Measurements from ENCODE around the gene HLA-F.

HLA-F gene

GRCh38 chr6:29749668-29750067 is 26.4 kb downstream of the HLA-F start (continued):
- 0 out of 2 replicates have a peak, but pooled peaks have one; percentile 44 for TF ChIP-seq ZNF148 (tag by site-specific recombination; IDR thresholded peaks at IDR 0.05; ENCODE audit: borderline replicate concordance)
- TF ChIP-seq ZNF394 (tag by site-specific recombination; IDR thresholded peaks at IDR 0.05; ENCODE audit: borderline replicate concordance): peak; percentile 8; the same call in 1 of the 2 replicates
- TF ChIP-seq, protein P1, sequence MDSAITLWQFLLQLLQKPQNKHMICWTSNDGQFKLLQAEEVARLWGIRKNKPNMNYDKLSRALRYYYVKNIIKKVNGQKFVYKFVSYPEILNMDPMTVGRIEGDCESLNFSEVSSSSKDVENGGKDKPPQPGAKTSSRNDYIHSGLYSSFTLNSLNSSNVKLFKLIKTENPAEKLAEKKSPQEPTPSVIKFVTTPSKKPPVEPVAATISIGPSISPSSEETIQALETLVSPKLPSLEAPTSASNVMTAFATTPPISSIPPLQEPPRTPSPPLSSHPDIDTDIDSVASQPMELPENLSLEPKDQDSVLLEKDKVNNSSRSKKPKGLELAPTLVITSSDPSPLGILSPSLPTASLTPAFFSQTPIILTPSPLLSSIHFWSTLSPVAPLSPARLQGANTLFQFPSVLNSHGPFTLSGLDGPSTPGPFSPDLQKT (IDR thresholded peaks at IDR 0.05; ENCODE audit: borderline replicate concordance, low read depth, low read length): no peak
- TF ChIP-seq MEIS1 (CRISPR knock-in tag; IDR thresholded peaks at IDR 0.05; ENCODE audit: borderline replicate concordance): 0 out of 2 replicates have a peak, but pooled peaks have one; percentile 22
- TF ChIP-seq ZBTB17 (tag by site-specific recombination; IDR thresholded peaks at IDR 0.05): peak; percentile 96
- no peak for TF ChIP-seq ZXDB (tag by site-specific recombination; IDR thresholded peaks at IDR 0.05)
- TF ChIP-seq, protein P2, sequence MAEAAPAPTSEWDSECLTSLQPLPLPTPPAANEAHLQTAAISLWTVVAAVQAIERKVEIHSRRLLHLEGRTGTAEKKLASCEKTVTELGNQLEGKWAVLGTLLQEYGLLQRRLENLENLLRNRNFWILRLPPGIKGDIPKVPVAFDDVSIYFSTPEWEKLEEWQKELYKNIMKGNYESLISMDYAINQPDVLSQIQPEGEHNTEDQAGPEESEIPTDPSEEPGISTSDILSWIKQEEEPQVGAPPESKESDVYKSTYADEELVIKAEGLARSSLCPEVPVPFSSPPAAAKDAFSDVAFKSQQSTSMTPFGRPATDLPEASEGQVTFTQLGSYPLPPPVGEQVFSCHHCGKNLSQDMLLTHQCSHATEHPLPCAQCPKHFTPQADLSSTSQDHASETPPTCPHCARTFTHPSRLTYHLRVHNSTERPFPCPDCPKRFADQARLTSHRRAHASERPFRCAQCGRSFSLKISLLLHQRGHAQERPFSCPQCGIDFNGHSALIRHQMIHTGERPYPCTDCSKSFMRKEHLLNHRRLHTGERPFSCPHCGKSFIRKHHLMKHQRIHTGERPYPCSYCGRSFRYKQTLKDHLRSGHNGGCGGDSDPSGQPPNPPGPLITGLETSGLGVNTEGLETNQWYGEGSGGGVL (tag by site-specific recombination; IDR thresholded peaks at IDR 0.05): peak; percentile 19; the same call in 1 of the 2 replicates
- TF ChIP-seq, protein P3, sequence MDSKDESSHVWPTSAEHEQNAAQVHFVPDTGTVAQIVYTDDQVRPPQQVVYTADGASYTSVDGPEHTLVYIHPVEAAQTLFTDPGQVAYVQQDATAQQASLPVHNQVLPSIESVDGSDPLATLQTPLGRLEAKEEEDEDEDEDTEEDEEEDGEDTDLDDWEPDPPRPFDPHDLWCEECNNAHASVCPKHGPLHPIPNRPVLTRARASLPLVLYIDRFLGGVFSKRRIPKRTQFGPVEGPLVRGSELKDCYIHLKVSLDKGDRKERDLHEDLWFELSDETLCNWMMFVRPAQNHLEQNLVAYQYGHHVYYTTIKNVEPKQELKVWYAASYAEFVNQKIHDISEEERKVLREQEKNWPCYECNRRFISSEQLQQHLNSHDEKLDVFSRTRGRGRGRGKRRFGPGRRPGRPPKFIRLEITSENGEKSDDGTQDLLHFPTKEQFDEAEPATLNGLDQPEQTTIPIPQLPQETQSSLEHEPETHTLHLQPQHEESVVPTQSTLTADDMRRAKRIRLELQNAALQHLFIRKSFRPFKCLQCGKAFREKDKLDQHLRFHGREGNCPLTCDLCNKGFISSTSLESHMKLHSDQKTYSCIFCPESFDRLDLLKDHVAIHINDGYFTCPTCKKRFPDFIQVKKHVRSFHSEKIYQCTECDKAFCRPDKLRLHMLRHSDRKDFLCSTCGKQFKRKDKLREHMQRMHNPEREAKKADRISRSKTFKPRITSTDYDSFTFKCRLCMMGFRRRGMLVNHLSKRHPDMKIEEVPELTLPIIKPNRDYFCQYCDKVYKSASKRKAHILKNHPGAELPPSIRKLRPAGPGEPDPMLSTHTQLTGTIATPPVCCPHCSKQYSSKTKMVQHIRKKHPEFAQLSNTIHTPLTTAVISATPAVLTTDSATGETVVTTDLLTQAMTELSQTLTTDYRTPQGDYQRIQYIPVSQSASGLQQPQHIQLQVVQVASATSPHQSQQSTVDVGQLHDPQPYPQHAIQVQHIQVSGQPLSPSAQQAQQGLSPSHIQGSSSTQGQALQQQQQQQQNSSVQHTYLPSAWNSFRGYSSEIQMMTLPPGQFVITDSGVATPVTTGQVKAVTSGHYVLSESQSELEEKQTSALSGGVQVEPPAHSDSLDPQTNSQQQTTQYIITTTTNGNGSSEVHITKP (tag by site-specific recombination; IDR thresholded peaks at IDR 0.05): peak; percentile 97
- TF ChIP-seq ZNF704 (tag by site-specific recombination; IDR thresholded peaks at IDR 0.05): no peak
- TF ChIP-seq, protein P4, sequence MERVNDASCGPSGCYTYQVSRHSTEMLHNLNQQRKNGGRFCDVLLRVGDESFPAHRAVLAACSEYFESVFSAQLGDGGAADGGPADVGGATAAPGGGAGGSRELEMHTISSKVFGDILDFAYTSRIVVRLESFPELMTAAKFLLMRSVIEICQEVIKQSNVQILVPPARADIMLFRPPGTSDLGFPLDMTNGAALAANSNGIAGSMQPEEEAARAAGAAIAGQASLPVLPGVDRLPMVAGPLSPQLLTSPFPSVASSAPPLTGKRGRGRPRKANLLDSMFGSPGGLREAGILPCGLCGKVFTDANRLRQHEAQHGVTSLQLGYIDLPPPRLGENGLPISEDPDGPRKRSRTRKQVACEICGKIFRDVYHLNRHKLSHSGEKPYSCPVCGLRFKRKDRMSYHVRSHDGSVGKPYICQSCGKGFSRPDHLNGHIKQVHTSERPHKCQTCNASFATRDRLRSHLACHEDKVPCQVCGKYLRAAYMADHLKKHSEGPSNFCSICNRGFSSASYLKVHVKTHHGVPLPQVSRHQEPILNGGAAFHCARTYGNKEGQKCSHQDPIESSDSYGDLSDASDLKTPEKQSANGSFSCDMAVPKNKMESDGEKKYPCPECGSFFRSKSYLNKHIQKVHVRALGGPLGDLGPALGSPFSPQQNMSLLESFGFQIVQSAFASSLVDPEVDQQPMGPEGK (tag by site-specific recombination; IDR thresholded peaks at IDR 0.05): no peak; the same call in 1 of the 2 replicates
- TF ChIP-seq, protein P5, sequence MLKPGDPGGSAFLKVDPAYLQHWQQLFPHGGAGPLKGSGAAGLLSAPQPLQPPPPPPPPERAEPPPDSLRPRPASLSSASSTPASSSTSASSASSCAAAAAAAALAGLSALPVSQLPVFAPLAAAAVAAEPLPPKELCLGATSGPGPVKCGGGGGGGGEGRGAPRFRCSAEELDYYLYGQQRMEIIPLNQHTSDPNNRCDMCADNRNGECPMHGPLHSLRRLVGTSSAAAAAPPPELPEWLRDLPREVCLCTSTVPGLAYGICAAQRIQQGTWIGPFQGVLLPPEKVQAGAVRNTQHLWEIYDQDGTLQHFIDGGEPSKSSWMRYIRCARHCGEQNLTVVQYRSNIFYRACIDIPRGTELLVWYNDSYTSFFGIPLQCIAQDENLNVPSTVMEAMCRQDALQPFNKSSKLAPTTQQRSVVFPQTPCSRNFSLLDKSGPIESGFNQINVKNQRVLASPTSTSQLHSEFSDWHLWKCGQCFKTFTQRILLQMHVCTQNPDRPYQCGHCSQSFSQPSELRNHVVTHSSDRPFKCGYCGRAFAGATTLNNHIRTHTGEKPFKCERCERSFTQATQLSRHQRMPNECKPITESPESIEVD (tag by site-specific recombination; IDR thresholded peaks at IDR 0.05): no peak
- TF ChIP-seq PRDM1 (tag by site-specific recombination; IDR thresholded peaks at IDR 0.05): 0 out of 2 replicates have a peak, but pooled peaks have one; percentile 41
- TF ChIP-seq GFI1B (tag by site-specific recombination; IDR thresholded peaks at IDR 0.05): no peak
- no peak for TF ChIP-seq ZNF302 (tag by site-specific recombination; IDR thresholded peaks at IDR 0.05; ENCODE audit: low read depth)
- no peak for TF ChIP-seq ZBTB6 (tag by site-specific recombination; IDR thresholded peaks at IDR 0.05)
- no peak for TF ChIP-seq ZSCAN30 (tag by site-specific recombination; IDR thresholded peaks at IDR 0.05)
- TF ChIP-seq SP3 (tag by site-specific recombination; IDR thresholded peaks at IDR 0.05): no peak
- TF ChIP-seq SP7 (tag by site-specific recombination; IDR thresholded peaks at IDR 0.05): no peak
- TF ChIP-seq ZNF16 (tag by site-specific recombination; IDR thresholded peaks at IDR 0.05; ENCODE audit: low read depth): no peak
- no peak for TF ChIP-seq ZNF501 (tag by site-specific recombination; IDR thresholded peaks at IDR 0.05)
- no peak for TF ChIP-seq ZNF19 (tag by site-specific recombination; IDR thresholded peaks at IDR 0.05; ENCODE audit: low read depth)
